Superior temporal gyrus (tissue), 1 donor: ENCODE results near the gene LEPROT.
"Not testable (repeated sequence)": the region's sequence is repeated elsewhere in the genome, so short reads cannot be mapped to it uniquely, and the experiment has no call there.

Experiments
- DNase-seq: peaks from one replicate; pipeline ENCODE4 v3.0.0-alpha.2; 2016; ENCODE audit errors: extremely low spot score

Gene LEPROT

GRCh38 chr1:65437616-65438015 is 17.1 kb downstream of the LEPROT start:
- no peak for DNase-seq

GRCh38 chr1:65440322-65440900 is 19.9 kb downstream of the LEPROT start:
- no peak for DNase-seq

GRCh38 chr1:65440915-65441314 is 20.4 kb downstream of the LEPROT start:
- DNase-seq, result peak; percentile 32

- no peak for DNase-seq
These were observed 21.0 kb downstream of the LEPROT start for GRCh38 chr1:65441464-65441863.

- DNase-seq, result no peak
These were observed 22.0 kb downstream of the LEPROT start for GRCh38 chr1:65442442-65442841.

- DNase-seq, result no peak
These were observed 23.2 kb downstream of the LEPROT start for GRCh38 chr1:65443647-65444046.

- DNase-seq, result no peak
These were observed 23.7 kb downstream of the LEPROT start for GRCh38 chr1:65444128-65444640.

GRCh38 chr1:65445837-65446236 is 25.4 kb downstream of the LEPROT start:
- DNase-seq, result no peak

- no peak for DNase-seq
These were observed 28.9 kb downstream of the LEPROT start for GRCh38 chr1:65449214-65449823.

GRCh38 chr1:65455678-65456077 is 35.2 kb downstream of the LEPROT start:
- DNase-seq, result not testable (repeated sequence)

GRCh38 chr1:65456481-65456880 is 36.0 kb downstream of the LEPROT start:
- no peak for DNase-seq

- DNase-seq, result no peak
These were observed 37.4 kb downstream of the LEPROT start for GRCh38 chr1:65457868-65458267.

GRCh38 chr1:65458730-65459396 is 38.4 kb downstream of the LEPROT start:
- no peak for DNase-seq

GRCh38 chr1:65459397-65459768 is 38.9 kb downstream of the LEPROT start:
- DNase-seq, result peak; percentile 57

GRCh38 chr1:65465837-65466236 is 45.4 kb downstream of the LEPROT start:
- DNase-seq, result not testable (repeated sequence)

GRCh38 chr1:65467536-65467935 is 47.1 kb downstream of the LEPROT start:
- DNase-seq, result no peak

GRCh38 chr1:65469126-65469888 is 48.8 kb downstream of the LEPROT start:
- DNase-seq, result no peak

GRCh38 chr1:65469889-65470340 is 49.4 kb downstream of the LEPROT start:
- peak; percentile 25 for DNase-seq

GRCh38 chr1:65470766-65471165 is 50.3 kb downstream of the LEPROT start:
- DNase-seq, result no peak

- DNase-seq, result no peak
These were observed 50.9 kb downstream of the LEPROT start for GRCh38 chr1:65471213-65471833.

- no peak for DNase-seq
These were observed 51.4 kb downstream of the LEPROT start for GRCh38 chr1:65471861-65472332.

- DNase-seq, result no peak
These were observed 55.9 kb downstream of the LEPROT start for GRCh38 chr1:65476327-65476726.
